HTR-8/SVneo (cell line): ENCODE data around the gene LRRIQ4.

Experiments
- DNase-seq: peaks from one replicate; pipeline ENCODE4 v3.0.0; 2011; ENCODE audit warnings: low spot score, mixed read lengths; ENCODE audit not compliant: insufficient read length
- FAIRE-seq: peaks from 2 replicates; lab custom pipeline; 2011; peaks lifted over from hg19 to GRCh38; lab: Jason Lieb, UNC

Gene LRRIQ4

DNA sequence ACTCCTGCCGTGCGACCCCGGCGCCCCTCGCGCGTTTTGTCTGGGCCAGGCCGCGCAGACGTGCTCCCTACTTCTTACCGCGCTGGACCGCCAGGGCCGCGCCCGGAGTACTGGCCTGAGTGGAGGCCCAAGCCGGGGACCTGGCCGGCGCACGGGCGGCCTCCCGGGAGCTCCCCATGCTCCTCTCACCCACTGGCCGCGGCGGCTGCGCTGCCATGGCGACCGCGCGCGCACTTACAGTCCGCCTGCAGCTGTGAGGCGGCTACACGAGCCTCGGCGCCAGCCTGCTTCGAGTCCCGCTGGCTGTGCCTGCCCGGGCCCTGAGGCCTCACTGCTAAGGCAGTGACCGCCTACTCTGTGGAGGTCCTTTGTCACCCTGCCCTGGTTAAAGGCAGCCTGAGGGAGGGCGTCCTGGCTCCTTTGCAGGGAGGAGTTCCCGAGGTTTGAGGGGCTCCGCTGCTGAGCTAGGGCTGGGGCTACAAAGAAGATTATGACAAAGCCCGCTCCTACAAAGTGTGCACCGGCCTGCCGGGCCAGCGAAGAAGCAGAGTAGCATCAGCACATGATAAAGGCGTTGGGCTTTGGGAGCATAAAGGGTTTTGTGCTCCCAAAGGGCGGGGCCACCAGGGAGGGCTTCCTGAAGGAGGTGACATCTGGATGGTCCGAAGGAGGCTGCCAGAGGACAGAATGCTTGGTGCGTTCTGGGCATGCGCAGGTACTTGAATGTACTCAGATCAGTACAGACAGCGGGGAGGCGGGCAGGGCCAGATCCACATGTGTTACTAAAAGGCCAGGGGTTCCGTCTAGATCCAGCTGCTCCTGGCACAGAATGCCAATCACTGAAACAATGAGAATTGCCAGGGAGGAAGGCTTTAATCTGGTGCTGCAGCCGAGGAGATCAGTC is at the start of gene LRRIQ4, which contains the start of gene LRRC34:
TSS of gene LRRIQ4 (plus strand) at position 539 of the 904 bp plus-strand sequence. CDS start 9,052 bp downstream, outside the sequence.
TSS of gene LRRC34 (minus strand) at position 573 of the 904 bp plus-strand sequence. CDS start at position 217, 356 bp downstream.
- no peak for FAIRE-seq
- DNase-seq = no peak

DNA sequence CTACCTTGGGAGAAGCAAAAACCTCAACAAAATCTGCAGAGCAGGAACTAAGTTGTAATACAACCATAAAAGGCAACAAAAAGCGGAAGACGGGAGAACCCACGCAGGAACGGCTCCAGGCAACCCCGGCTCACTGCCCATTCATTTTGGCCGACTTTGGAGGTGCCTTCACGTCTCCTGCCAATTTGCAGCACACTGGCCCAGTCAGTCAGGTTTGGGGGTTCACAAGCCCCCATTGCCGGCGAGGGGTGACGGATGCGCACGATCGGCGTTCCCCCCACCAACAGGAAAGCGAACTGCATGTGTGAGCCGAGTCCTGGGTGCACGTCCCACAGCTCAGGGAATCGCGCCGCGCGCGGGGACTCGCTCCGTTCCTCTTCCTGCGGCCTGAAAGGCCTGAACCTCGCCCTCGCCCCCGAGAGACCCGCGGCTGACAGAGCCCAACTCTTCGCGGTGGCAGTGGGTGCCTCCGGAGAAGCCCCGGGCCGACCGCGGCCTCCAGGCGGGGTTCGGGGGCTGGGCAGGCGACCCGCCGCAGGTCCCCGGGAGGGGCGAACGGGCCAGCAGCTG is 48.3 kb upstream of the LRRIQ4 start:
- no peak for FAIRE-seq
- DNase-seq = no peak

DNA sequence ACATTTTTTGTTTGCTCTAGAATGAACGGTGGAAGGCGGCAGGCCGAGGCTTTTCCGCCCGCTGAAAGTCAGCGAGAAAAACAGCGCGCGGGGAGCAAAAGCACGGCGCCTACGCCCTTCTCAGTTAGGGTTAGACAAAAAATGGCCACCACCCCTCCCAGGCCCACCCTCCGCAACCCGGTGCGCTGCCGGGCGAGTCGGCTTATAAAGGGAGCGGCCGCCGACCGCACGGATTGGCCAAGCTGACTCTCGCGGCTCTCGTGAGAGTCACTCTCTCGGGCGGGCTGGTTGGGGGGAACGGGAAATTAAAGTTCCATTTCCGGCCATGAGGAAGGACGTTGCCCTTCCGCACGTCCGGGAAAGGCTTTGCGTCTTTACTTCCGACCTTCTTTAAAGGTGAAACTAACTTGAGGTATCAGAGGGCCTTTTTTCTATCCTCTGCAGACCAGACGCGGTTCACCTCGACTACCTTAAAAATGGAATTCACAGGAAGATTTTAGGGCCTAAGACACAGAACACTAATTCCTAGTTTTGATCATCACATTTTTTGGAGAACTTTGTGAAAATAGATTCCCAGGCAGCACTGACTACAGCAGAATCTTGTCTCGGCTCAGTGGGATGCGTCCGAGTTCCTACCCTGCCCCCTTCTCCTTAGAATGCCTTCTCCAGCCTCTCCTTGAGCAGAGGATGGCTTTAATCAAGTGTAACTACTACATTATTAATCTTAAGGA is 47.6 kb upstream of the LRRIQ4 start, which contains the start of gene TERC:
TSS of gene TERC (minus strand) at position 179 of the 731 bp plus-strand sequence.
- DNase-seq (peak; percentile 86), FAIRE-seq (peak; percentile 68)

DNA sequence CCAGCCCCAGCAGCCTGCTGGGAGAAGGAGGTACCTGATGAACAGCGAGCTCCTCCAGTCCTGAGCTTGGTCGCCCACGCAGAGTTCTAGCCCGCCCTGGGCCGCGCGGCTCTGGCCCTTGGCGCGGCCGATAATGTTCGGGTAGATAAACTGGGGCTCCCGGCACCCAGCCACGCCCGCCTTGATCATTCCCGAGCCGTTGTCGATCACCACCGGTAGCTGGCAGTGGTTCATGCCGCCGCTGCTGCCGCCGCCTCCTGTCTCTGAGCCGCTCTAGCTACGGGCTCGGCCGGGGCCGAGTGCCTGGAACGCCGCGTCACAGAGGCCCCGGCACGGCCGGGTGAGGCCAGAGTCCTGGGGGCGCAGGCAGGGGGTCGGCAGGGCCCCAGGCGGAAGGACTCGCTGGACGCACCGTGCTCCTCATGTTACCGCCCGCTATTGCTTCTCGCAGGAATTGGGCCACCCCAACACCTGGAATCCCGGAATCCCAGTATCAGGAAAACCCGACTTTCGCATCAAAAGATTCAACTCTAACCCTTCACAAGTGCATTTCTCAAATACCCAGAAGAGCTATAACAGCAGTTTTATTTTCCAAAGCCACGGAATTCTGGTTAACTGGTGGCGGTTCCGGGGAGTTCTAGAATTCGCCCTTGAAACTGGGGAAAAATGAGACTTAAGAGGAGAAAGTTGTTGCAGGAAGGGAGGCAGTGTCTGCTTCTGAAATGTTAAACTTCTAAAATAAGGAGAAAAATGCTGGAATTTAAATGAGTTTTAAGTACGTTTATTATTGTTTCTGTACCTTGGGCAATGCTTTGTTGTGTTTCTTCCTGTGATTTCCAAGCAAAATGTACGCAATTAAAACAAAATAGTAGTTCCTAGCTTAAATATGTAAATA is 43.1 kb upstream of the LRRIQ4 start, which contains the start of gene ACTRT3:
TSS of gene ACTRT3 (minus strand) at position 275 of the 895 bp plus-strand sequence. CDS start at position 234, 41 bp downstream.
- FAIRE-seq (no peak), DNase-seq (no peak)

DNA sequence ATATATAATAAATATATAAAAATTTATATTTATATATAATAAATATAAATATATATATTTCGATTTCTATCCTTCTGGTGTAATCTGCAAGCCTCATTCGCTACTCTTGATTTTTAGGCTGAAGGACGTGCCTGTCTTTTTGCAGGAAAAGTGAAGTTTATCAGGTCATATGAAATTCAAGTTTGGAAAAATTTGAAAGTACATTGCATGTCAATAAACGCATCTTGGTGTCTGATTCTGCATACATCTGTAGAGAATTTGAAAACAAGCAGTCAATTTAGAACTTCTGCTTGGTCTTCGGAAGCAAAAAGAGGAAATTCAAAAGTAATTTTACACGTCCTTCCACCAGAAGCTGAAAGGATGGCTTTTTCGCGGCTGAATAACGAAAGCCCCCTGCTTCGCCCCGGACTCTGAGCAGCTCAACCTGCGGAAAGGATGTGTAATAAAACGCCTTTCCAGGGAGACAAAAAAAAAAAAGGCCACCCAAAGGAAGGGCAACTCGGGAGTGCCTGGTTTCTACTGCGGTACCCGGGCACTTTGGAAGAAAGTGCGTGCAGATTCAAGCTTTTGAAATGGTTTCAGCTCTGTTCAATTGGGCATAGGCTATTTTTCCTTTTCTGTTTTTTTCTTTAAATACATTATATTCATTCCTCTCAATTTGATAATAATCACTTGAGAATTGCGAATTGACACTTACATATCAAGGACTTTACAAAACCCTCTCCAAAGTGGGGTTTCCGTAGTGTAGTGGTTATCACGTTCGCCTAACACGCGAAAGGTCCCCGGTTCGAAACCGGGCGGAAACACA is 41.0 kb upstream of the LRRIQ4 start:
- FAIRE-seq (no peak), DNase-seq (no peak)

DNA sequence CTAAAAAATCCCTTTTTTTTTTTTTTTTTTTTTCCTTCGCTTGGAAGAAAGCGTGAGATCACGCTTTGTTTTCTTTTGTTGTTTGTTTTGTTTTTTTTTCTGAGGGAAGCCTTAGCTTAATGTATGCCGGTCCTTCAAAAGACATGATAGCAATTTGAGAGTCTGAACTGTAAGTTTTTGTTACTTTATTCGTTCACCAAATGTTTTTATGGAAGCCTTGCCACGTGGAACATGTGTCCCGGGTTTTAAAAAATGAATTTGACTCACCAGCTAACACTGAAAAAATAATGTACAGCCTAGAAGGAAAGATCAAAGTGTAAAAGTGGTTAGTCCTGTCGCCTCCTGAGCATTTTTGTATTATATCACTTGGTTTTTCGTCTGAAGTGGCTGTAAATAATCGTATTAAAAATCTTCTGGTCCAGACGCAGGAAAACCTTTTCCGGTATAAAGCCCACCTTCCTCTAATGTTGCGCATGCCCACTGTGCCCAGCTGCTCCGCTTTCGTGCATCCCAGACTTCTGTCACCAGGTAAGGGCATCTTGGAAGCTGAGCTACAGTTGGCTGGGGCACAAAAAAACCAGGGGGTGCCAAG is 40.3 kb upstream of the LRRIQ4 start:
- FAIRE-seq (no peak), DNase-seq (no peak)

DNA sequence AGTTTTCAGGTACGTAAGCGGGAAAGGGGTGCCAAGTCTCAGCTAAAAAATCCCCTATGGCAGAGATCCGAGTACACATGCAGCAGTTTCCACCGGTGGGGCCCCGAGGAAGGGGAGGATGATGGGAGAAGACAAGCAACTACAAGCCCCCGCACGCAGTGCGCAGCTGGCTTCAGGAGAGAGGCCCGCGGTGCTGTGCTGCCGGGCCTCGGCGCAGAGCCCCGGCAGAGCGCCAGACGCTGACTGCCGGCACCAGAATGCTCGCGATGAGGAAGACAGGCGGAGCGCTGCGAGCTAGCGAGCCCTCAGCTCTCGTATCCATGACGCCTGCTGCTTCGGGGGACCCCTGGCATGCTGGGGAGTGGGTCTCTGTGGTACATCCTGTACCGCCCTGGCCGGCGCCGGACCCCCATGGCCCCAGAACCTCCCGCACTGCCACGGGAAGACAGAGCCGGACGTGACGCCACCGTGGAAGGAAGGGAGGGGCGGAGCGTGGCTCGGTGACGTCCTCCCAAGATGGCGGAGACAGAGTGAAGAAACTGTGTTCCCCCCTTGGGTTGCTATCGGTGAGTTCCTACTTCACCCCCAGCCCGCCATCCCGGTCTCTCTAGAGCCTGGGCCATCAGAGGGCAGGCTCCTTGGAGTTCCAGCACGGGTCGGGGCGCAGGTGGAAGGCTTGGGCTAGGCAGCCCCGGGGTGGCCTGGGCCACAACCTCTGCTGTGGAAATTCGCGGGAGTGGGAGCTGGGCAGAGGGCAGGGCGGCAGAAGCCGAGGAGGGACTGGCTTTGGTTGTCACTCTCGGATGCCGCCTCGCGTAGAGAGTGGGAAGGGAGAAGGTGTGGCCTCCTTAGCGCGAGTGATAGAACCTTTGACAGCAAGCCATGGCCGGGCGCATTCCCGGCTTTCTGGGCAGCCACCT is 39.5 kb upstream of the LRRIQ4 start, which contains the start of gene MYNN:
TSS of gene MYNN (plus strand) at position 500 of the 920 bp plus-strand sequence. CDS start 900 bp downstream, outside the sequence.
- DNase-seq (peak; percentile 76), FAIRE-seq (peak; percentile 97)

DNA sequence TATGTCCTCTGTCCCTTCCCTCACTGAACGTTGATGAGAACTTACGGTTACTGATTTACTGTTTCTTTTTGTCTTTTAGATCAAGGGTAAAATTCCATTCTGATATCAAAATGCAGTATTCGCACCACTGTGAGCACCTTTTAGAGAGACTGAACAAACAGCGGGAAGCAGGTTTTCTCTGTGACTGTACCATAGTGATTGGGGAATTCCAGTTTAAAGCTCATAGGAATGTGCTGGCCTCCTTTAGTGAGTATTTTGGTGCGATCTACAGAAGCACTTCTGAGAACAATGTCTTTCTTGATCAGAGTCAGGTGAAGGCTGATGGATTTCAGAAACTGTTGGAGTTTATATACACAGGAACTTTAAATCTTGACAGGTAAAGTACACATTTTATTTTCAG is 38.5 kb upstream of the LRRIQ4 start:
- FAIRE-seq = no peak
- no peak for DNase-seq

DNA sequence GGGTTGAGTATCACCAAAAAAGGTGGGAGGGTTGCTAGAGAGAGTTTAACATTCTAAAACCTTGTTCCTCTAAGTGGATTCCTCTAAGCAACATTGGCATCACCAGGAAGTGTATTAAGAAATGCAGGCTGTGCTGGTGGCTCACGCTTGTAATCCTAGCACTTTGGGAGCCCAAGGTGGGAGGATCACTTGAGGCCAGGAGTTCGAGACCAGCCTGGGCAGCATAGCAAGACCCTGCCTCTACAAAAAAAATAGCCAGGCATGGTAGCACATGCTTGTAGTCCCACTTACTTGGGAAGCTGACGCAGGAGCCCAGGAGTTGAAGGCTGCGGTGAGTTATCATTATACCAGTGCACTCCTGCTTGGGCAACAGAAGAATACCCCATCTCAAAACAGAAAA is 34.8 kb upstream of the LRRIQ4 start:
- no peak for DNase-seq
- FAIRE-seq = no peak

DNA sequence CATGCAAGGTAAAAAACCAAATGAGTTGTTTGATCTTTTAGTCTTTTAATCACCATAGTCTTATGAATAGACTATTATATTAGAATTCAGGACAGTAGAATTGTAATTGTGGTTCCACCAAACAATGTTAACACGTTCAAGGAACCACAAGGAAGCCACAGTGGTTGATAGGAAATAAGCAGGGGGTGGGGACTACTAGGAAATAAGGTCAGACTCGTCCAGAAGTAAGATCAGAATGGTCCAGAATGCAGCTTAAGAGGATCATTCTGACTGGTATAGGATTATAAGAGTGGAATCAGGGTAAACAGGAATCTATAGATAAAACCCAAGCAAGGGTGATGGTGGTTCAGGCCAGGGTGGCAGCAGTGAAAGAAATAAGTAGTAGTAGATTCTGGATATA is 31.9 kb upstream of the LRRIQ4 start:
- DNase-seq = no peak
- FAIRE-seq = no peak

DNA sequence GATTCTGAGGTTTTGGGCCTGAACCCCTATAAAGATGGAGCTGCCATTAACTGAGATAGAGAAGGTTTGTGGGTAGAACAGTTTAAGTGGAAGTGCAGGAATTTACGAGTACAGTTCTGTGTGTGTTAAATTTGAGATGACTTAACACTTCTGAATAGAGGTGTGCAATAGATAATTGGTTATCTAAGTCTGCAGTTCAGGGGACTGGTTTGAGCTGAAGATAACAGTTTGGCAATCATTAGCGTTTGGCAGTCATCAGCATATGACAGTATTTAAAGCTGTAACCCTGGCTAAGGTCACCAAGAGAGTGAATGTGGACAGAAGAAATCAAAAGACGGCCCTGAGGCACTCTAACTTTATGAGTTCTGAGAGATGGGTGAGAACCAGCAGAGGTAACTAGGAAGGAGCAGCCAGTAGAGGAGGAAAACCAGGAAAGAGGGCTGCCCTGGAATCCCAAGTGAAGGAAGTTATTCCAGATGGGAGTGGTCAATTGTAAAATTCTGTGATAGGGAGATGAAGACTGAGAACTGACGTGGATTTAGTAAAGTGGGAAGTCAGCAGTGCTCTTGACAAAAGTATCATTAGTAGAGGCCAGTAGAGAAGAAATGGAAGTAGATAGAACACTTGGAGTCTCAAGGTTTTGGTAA is 31.3 kb upstream of the LRRIQ4 start:
- FAIRE-seq = no peak
- no peak for DNase-seq

DNA sequence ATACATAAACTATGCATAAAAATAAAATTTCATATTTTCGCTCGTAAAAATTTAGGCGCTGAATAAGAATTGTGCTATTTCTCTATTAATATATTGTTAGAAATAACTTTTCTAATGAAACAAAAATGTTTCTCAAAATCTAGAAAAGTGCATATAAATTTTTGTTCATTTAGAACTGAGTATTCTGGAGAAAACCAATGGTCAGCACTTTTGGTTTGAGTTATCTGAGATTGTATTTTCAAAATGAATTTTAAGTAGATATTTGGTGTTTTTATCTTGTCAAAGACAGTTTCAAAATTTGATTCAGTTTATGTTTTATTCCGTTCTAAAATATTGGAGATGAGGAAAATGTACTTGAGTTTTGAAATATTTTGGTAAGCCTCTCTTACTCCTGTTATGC is 25.6 kb upstream of the LRRIQ4 start:
- DNase-seq = no peak
- FAIRE-seq = no peak

DNA sequence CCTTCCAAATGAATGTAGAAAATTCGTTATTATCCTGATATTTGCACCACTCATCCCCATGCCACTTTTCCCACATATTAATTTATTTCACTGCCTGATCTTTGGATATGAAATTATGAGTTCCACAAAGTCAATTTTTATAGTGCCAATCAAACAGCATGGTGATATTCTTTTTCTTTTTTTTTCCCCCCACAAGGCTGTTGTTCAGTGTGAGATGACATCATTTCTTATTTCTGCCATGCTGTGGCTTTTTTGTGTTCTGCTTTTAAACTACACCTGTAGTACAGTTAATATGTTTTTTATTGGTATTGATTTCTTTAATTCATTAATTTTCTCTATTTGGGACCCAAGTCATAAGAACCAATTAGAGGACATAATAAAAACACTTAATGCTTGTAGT is 24.9 kb upstream of the LRRIQ4 start:
- no peak for DNase-seq
- FAIRE-seq = no peak

DNA sequence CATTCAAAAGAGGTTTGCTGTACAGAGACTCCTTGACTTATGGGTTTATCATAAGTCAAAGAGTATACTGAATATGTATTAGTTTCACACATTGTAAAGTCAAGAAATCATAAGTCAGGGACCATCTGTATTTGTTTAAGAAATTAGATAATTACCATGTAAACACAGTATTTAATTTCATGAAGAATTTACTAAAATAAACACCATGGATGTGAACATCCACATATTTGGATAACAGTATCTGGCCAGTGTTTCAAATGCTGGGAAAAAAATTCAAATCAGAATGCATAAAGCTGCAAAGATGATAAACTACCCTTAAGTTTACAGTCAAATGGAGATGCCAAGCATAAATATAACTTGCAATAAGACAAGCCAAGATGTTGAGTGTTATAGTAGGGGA is 22.5 kb upstream of the LRRIQ4 start:
- no peak for FAIRE-seq
- no peak for DNase-seq

DNA sequence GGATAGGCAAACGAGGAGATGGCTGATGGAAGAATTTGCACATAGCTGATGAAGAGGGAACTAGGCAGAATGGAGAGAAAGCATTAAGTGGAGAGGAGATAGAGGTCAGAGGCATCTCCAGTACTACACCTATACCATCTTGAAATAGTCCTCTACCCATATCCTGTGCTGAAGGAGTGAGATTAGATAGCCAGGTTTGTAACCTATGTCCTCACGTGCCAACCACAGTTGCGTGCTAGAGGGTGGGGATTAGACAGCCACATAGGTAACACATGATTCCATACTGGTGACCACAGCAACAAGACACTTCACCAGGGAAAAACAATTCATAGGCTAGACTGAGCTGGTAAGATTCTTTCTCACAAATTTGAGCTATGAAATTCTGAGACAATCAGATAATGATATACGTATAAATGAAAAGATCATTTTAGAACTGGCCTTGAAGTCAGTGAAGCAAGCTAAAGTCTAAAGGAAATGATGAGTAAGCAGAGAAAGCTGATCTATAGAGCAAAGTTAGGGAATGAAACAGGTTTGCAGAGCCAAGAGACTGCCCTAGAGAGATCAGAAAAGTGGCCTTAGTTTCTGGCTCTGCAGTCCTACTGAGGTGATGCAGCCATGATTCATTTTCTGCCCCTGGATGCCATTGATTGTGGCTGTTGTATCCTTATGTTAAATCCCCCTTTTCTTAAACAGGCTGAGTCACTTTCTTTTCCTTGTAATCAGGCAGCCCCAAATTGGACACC is 21.8 kb upstream of the LRRIQ4 start:
- FAIRE-seq = no peak

DNA sequence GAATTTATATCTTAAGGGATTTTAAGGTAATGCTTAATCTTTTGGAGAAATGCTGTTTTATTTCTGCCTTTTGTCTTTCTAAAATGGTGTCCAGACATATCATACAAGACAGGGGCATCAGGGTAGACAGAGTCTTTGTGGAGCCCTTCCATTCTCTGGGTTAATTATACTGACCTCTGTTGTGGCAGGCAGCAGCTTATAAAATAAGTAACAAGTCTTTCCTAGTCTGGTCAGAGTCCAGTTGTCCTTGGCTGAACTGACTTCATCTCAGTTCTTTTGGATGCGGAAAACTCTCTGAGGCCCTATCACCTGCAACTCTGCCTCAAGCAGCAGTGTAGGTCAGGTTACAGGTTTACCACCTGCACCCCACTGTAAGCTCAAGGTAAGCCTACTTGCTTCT is 20.3 kb upstream of the LRRIQ4 start:
- no peak for FAIRE-seq
- DNase-seq = no peak

More for the DNA sequence above, 21.8 kb upstream of the LRRIQ4 start:
- no peak for DNase-seq
